Measurements from ENCODE around the gene CHID1. TPM values are rescaled to one million over a fixed set of nuclear protein-coding genes. Genes with fewer than 3 reads are reported as not detected.
A peak's percentile ranks its signal among the peaks of the same experiment; 100 is the strongest.

CHID1 gene
- total RNA-seq, 4 donors from 2014 or later, result 37.4 to 55.4 (median 47.2) TPM

DNA sequence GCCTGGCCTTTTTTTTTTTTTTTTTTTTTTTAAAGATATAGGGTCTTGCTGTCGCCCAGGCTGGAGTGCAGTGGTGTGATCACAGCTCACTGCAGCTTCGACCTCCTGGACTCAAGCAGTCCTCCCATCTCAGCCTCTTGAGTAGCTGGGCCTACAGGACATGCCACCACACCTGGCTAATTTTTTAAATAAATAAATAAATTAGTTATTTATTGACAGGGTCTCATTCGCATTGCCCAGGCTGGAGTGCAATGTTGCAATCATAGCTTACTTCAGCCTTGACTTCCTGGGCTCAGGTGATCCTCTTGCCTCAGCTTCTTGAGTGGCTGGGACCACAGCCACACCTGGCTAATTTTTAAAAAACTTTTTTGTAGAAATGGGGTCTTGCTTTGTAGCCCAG is 25.6 kb upstream of the CHID1 start:
- TF ChIP-seq CTCF (IDR thresholded peaks at IDR 0.05) (no peak), POLR2AphosphoS5 (IDR thresholded peaks at IDR 0.05) (no peak), POLR2A (IDR thresholded peaks at IDR 0.05; ENCODE audit: low read depth) (no peak), EP300 (IDR thresholded peaks at IDR 0.05) (no peak)
- no peak overlapping the region for H3K4me3 ChIP-seq
- intact Hi-C loops (cut with DNase I), result no loop called here
- H3K9me3 ChIP-seq, result no peaks in the 10 kb centered on the region
- DNase-seq (ENCODE audit: extremely low spot score), result no peak
- H3K27me3 ChIP-seq, result no peaks in the 10 kb centered on the region
- H3K4me1 ChIP-seq, result peaks cover 46 to 79% (median 62%) of the 10 kb centered on the region in 4 donors
- no peak overlapping the region for H3K27ac ChIP-seq (replicated peaks in 1 of 4)
- 100% methylated on average over 3 of the region's 3 CpGs for WGBS
- peaks cover 0 to 3% (median 0%) of the 10 kb centered on the region in 4 donors for H3K36me3 ChIP-seq

GRCh38 chr11:934527-934926 is 23.9 kb upstream of the CHID1 start:
- H3K4me1 ChIP-seq, result peaks cover 46 to 78% (median 63%) of the 10 kb centered on the region in 4 donors
- no peak for DNase-seq (ENCODE audit: extremely low spot score)
- no peaks in the 10 kb centered on the region for H3K27me3 ChIP-seq
- no peaks in the 10 kb centered on the region for H3K9me3 ChIP-seq
- H3K36me3 ChIP-seq, result peaks cover 0 to 3% (median 0%) of the 10 kb centered on the region in 4 donors
- peak overlapping the region in 2 of 4 donors; percentile 4 to 19 for H3K27ac ChIP-seq (replicated peaks in 1 of 4)
- H3K4me3 ChIP-seq, result no peak overlapping the region
- no peak for TF ChIP-seq CTCF (IDR thresholded peaks at IDR 0.05)
- no peak for TF ChIP-seq POLR2AphosphoS5 (IDR thresholded peaks at IDR 0.05)
- no peak for TF ChIP-seq EP300 (IDR thresholded peaks at IDR 0.05)
- no peak for TF ChIP-seq POLR2A (IDR thresholded peaks at IDR 0.05; ENCODE audit: low read depth)
- WGBS, result 69% methylated on average over 6 of the region's 6 CpGs
- intact Hi-C loops (cut with DNase I), result no loop called here

- peaks cover 0 to 5% (median 2%) of the 10 kb centered on the region in 4 donors for H3K36me3 ChIP-seq
- WGBS, result 83% methylated on average over 7 of the region's 7 CpGs
- H3K4me3 ChIP-seq, result peak overlapping the region in 2 of 4 donors; percentile 4 to 10
- TF ChIP-seq POLR2AphosphoS5 (IDR thresholded peaks at IDR 0.05) (no peak), CTCF (IDR thresholded peaks at IDR 0.05) (no peak), EP300 (IDR thresholded peaks at IDR 0.05) (no peak), POLR2A (IDR thresholded peaks at IDR 0.05; ENCODE audit: low read depth) (no peak)
- peaks cover 50 to 78% (median 66%) of the 10 kb centered on the region in 4 donors for H3K4me1 ChIP-seq
- DNase-seq (ENCODE audit: extremely low spot score), result no peak
- no peaks in the 10 kb centered on the region for H3K9me3 ChIP-seq
- H3K27me3 ChIP-seq, result no peaks in the 10 kb centered on the region
- intact Hi-C loops (cut with DNase I), result no loop called here
- H3K27ac ChIP-seq (replicated peaks in 1 of 4), result peak overlapping the region; percentile 19 to 63 (median 54)
Measured at GRCh38 chr11:933936-934335, 23.3 kb upstream of the CHID1 start.

DNA sequence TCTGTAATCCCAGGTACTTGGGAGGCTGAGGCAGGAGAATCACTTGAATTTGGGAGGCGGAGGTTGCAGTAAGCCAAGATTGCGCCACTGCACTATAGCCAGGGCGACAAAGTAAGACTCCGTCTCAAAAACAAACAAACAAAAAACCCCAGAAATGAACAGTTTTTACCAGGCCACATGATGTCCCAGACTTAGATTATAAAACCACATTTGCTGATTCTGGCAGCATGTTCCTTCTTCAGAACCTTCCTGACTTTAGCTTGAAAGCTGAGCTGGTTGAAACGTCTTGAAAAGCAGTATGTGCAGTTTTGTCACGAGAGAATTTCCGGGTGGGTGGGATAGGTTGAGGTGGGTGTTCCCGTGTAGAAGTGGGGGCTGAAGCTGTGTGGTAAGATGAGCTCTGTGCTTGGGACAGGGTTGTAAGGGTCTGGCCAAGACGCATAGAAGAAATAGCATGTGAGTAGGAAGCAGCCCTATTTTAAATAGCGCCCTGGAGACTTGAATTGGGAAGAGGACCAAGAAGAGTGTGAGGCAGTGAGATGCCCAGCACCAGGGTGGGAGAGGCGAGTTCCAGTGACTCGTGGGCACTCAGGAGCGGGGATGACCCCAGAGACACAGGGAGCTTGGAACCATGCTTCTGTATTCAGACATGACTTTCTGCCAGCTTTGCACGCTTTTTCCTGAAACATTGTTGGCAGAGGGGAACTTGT is 22.7 kb upstream of the CHID1 start:
- no peak for TF ChIP-seq POLR2AphosphoS5 (IDR thresholded peaks at IDR 0.05)
- TF ChIP-seq CTCF (IDR thresholded peaks at IDR 0.05), result no peak
- TF ChIP-seq EP300 (IDR thresholded peaks at IDR 0.05), result no peak
- no peak for TF ChIP-seq POLR2A (IDR thresholded peaks at IDR 0.05; ENCODE audit: low read depth)
- H3K36me3 ChIP-seq, result peaks cover 0 to 7% (median 2%) of the 10 kb centered on the region in 4 donors
- peak overlapping the region; percentile 19 to 63 (median 54) for H3K27ac ChIP-seq (replicated peaks in 1 of 4)
- H3K4me1 ChIP-seq, result peaks cover 53 to 78% (median 69%) of the 10 kb centered on the region in 4 donors
- DNase-seq (ENCODE audit: extremely low spot score), result no peak
- intact Hi-C loops (cut with DNase I), result no loop called here
- H3K27me3 ChIP-seq, result no peaks in the 10 kb centered on the region
- 40% methylated on average over 14 of the region's 14 CpGs for WGBS
- H3K9me3 ChIP-seq, result no peaks in the 10 kb centered on the region
- peak overlapping the region in 2 of 4 donors; percentile 4 to 10 for H3K4me3 ChIP-seq

Measured in esophagus muscularis mucosa (tissue), 4 donors.